ENCODE measurements around the gene DROSHA. TPM values are rescaled to one million over a fixed set of nuclear protein-coding genes. Genes with fewer than 3 reads are reported as not detected.

Gene DROSHA
- total and polyA plus RNA-seq, 3 experiments from 2014 or later = 22.2 to 75.0 (median 64.1) TPM

DNA sequence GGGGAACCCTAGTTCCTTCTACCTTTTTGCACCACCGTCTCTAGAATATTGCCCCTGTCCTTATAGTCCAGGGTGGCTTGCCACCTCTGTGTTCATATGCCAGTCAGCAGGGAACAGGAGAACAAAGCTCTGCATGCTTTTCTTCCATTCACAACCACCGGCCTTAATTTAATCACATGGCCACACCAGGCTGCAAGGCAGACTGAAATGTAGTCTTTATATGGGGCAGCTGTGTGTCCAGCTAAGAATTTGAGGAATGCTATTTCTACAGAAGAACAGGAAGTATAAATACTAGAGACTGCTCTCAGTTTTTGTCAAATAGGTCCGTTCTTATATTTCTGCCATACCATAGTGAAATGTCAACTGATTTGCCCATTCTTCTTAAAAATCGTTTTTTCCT is 6.0 kb upstream of the DROSHA start:
- no peak for DNase-seq
- no peaks in the 10 kb centered on the region for H3K9me3 Mint-ChIP-seq
- H3K4me1 Mint-ChIP-seq = peaks cover 36 to 51% (median 48%) of the 10 kb centered on the region in 3 donors
- no peak overlapping the region for H3K27ac ChIP-seq (ENCODE audit: low read depth, low read length)
- no peak overlapping the region for H3K4me3 Mint-ChIP-seq
- H3K36me3 ChIP-seq (ENCODE audit: insufficient read depth, low read length) = peaks cover 34% of the 10 kb centered on the region
- no peak overlapping the region for H3K4me3 ChIP-seq (ENCODE audit: low read length)
- H3K27me3 Mint-ChIP-seq = no peaks in the 10 kb centered on the region
- peaks cover 13% of the 10 kb centered on the region for H3K4me1 ChIP-seq (ENCODE audit: insufficient read depth, low read length)
- CTCF ChIA-PET = no interaction called here
- peaks cover 9 to 76% (median 21%) of the 10 kb centered on the region in 3 donors for H3K36me3 Mint-ChIP-seq
- H3K27ac Mint-ChIP-seq = peak overlapping the region in 3 of 8 donors; percentile 25 to 87 (median 29)
- no peaks in the 10 kb centered on the region for H3K27me3 ChIP-seq (ENCODE audit: insufficient read depth, low read length, poor library complexity, severe bottlenecking)
- no peaks in the 10 kb centered on the region for H3K9me3 ChIP-seq (ENCODE audit: low read length)
- POLR2A ChIA-PET = no interaction called here

DNA sequence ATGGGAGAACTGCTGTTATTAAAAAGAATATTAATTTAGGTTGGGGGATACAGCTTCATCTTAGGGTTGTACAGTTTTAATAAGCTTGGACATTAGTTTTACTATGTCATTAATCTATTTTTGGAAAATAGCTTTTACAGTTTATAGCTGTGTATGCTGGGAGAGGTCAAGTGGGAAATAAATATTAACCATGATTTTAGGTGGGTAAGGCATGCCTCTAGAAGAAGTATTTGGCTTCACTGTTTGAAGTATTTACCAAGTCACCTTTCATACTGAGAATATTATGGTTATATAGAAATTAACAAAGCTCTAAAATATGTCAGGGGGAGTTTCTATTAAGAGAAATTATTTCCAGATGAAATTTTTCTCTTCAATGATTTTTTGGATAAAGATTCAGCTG is 5.5 kb upstream of the DROSHA start:
- H3K36me3 ChIP-seq (ENCODE audit: insufficient read depth, low read length) = peaks cover 34% of the 10 kb centered on the region
- H3K4me3 Mint-ChIP-seq = no peak overlapping the region
- H3K36me3 Mint-ChIP-seq = peaks cover 5 to 75% (median 16%) of the 10 kb centered on the region in 3 donors
- no peak overlapping the region for H3K27ac ChIP-seq (ENCODE audit: low read depth, low read length)
- no peak for DNase-seq
- peaks cover 36 to 56% (median 53%) of the 10 kb centered on the region in 3 donors for H3K4me1 Mint-ChIP-seq
- ChIA-PET POLR2A (no interaction called here), CTCF (no interaction called here)
- no peak overlapping the region for H3K4me3 ChIP-seq (ENCODE audit: low read length)
- H3K4me1 ChIP-seq (ENCODE audit: insufficient read depth, low read length) = peaks cover 13% of the 10 kb centered on the region
- no peaks in the 10 kb centered on the region for H3K9me3 ChIP-seq (ENCODE audit: low read length)
- H3K27me3 ChIP-seq (ENCODE audit: insufficient read depth, low read length, poor library complexity, severe bottlenecking) = no peaks in the 10 kb centered on the region
- H3K27ac Mint-ChIP-seq = peak overlapping the region in 2 of 8 donors; percentile 17 to 25
- no peaks in the 10 kb centered on the region for H3K9me3 Mint-ChIP-seq
- H3K27me3 Mint-ChIP-seq = no peaks in the 10 kb centered on the region

DNA sequence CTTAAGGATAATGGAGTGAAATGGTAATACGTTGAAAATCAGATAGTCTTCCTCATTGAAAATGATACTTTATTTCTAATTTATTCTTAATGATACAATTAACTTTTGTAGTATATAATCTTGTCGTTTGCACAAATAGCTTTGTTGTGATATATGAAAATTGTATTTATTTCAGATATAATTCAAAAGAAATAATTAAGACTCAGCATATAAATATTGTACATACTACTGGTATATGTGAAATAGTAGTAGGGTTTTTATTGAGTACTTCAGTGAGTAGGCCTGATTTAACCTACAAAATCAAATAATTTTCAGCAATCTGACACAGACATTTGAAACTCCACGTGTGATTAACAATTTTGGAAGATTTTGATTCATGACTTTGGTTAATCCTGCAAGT is 5.0 kb upstream of the DROSHA start:
- H3K27me3 Mint-ChIP-seq = no peaks in the 10 kb centered on the region
- peak overlapping the region in 1 of 8 donors; percentile 17 for H3K27ac Mint-ChIP-seq
- no peaks in the 10 kb centered on the region for H3K9me3 Mint-ChIP-seq
- peaks cover 5 to 75% (median 16%) of the 10 kb centered on the region in 3 donors for H3K36me3 Mint-ChIP-seq
- H3K4me3 Mint-ChIP-seq = no peak overlapping the region
- Histone ChIP-seq H3K4me3 (ENCODE audit: low read length) (no peak overlapping the region), H3K27ac (ENCODE audit: low read depth, low read length) (no peak overlapping the region), H3K9me3 (ENCODE audit: low read length) (no peaks in the 10 kb centered on the region), H3K36me3 (ENCODE audit: insufficient read depth, low read length) (peaks cover 33% of the 10 kb centered on the region), H3K4me1 (ENCODE audit: insufficient read depth, low read length) (peaks cover 13% of the 10 kb centered on the region), H3K27me3 (ENCODE audit: insufficient read depth, low read length, poor library complexity, severe bottlenecking) (no peaks in the 10 kb centered on the region)
- POLR2A ChIA-PET = no interaction called here
- no peak for DNase-seq
- CTCF ChIA-PET = no interaction called here
- peaks cover 41 to 61% (median 58%) of the 10 kb centered on the region in 3 donors for H3K4me1 Mint-ChIP-seq

DNA sequence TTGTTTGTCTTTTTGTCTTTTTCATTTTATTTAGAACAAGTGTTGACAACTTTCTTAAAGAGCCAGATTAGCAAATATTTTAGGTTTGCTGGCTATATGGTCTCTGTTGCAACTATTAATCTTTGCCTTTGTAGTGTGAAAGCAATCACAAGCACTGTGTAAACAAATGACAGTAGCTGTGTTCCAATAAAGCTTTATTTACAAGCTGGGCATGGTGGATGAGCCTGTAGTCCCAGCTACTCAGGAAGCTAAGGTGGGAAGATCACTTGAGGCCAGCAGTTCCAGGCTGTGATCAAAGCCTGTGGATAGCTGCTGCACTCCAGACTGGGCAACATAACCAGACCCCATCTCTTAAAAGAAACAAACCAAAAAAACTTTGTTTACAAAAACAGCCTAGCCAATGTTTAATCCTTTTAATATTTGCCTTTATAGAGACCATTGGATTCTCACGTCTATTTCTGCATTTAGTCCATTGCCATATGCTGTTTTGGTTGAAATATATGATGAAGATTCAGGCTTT is 2.7 kb upstream of the DROSHA start:
- no peak overlapping the region for H3K4me3 ChIP-seq (ENCODE audit: low read length)
- Mint-ChIP-seq H3K27ac (peak overlapping the region in 5 of 8 donors; percentile 1 to 71 (median 35)), H3K9me3 (no peaks in the 10 kb centered on the region), H3K4me3 (peak overlapping the region in 3 of 7 donors; percentile 10 to 99 (median 75)), H3K27me3 (no peaks in the 10 kb centered on the region), H3K4me1 (peaks cover 59 to 84% (median 76%) of the 10 kb centered on the region in 3 donors), H3K36me3 (peaks cover 5 to 67% (median 13%) of the 10 kb centered on the region in 3 donors)
- ChIA-PET CTCF (no interaction called here), POLR2A (no interaction called here)
- peaks cover 30% of the 10 kb centered on the region for H3K4me1 ChIP-seq (ENCODE audit: insufficient read depth, low read length)
- H3K9me3 ChIP-seq (ENCODE audit: low read length) = no peaks in the 10 kb centered on the region
- DNase-seq = no peak
- H3K36me3 ChIP-seq (ENCODE audit: insufficient read depth, low read length) = peaks cover 27% of the 10 kb centered on the region
- H3K27me3 ChIP-seq (ENCODE audit: insufficient read depth, low read length, poor library complexity, severe bottlenecking) = no peaks in the 10 kb centered on the region
- no peak overlapping the region for H3K27ac ChIP-seq (ENCODE audit: low read depth, low read length)

DNA sequence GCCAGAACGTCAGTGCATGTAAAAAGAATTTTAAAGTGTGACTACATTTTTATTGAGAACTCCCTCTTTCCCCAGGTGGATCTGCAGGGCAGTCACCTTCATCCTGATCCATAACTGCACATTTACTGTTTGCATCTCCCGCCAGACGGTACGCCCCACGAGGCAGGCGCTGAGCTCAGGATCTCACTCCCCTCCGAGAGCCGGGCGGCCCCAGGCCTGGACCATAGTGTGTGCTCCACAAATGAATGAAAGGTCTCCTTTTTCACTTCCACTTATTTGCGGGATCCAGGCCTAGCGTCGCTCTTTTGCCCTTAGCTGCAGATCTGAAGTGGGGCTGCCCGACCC is 378 bp downstream of the DROSHA start:
- Mint-ChIP-seq H3K4me3 (peak overlapping the region; percentile 93 to 100 (median 99)), H3K27ac (peak overlapping the region; percentile 84 to 98 (median 97)), H3K9me3 (no peaks in the 10 kb centered on the region), H3K27me3 (no peaks in the 10 kb centered on the region), H3K36me3 (peaks cover 20 to 70% (median 26%) of the 10 kb centered on the region in 3 donors), H3K4me1 (peaks cover 55 to 82% (median 81%) of the 10 kb centered on the region in 3 donors)
- peaks cover 33% of the 10 kb centered on the region for H3K4me1 ChIP-seq (ENCODE audit: insufficient read depth, low read length)
- ChIA-PET CTCF (interaction anchor here (1.0 kb wide), 1 partner anchor 546 kb away, joined by 3 read pairs; no protein-coding TSS in a partner anchor), POLR2A (no interaction called here)
- no peaks in the 10 kb centered on the region for H3K9me3 ChIP-seq (ENCODE audit: low read length)
- peaks cover 24% of the 10 kb centered on the region for H3K36me3 ChIP-seq (ENCODE audit: insufficient read depth, low read length)
- peak overlapping the region; percentile 75 for H3K27ac ChIP-seq (ENCODE audit: low read depth, low read length)
- H3K4me3 ChIP-seq (ENCODE audit: low read length) = peak overlapping the region; percentile 88
- DNase-seq = peak in 1 of 5 donors; percentile 5
- no peaks in the 10 kb centered on the region for H3K27me3 ChIP-seq (ENCODE audit: insufficient read depth, low read length, poor library complexity, severe bottlenecking)

DNA sequence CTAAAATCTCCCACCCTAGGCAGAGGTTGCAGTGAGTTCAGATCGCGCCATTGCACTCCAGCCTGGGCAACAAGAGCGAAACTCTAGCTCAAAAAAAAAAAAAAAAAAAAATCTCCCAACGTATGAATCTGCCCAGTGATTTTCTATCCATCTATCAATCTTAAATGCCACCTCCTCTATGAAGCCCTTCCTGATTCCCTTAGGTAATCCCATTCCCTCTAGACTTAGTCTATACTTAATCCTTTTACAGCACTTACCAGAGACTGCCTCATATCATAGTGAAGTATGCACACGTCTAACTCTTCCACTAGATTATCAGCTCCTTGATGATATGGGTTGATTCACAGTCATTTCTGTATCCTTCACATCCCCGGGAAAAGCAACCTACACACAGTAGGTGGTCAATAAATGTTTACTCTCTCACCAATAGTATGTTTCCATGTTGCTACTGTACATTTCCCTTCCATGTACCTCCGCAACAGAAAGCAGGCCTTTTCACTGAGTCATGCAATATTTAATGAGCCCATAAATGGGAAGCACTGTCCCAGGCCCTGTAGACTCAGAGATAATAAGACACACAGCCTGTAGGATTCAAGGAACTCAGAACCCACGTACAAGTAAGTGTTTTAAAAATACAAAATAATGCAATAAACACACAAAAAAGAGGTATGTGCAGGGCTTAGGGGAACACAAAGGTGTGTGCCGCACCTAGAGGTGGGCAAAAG is 1.2 kb downstream of the DROSHA start:
- no peak for DNase-seq
- POLR2A ChIA-PET = no interaction called here
- H3K27ac ChIP-seq (ENCODE audit: low read depth, low read length) = peak overlapping the region; percentile 75

DNA sequence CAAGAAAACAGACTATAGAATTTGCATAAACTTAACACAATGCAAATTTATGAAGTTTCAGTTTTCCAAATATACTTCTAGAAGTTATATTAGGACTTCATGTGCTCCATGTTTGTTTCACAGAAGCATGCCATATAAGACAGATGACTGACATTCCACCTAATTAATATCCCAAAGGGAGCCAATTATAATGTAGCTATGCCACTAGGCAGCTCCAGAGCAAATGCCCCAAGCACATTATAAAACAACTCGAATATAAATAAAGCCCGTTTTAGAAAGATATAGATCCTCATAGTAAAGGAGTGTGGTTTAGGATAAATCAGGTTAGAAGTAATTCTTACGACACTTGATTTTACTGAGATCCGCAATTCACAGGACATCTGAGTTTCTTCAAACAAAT is 8.9 kb downstream of the DROSHA start:
- H3K27ac ChIP-seq (ENCODE audit: low read depth, low read length) = no peak overlapping the region
- no peaks in the 10 kb centered on the region for H3K9me3 ChIP-seq (ENCODE audit: low read length)
- no peak for DNase-seq
- Mint-ChIP-seq H3K4me3 (no peak overlapping the region), H3K36me3 (peaks cover 23 to 86% (median 41%) of the 10 kb centered on the region in 3 donors), H3K27ac (no peak overlapping the region), H3K4me1 (peaks cover 9 to 32% (median 28%) of the 10 kb centered on the region in 3 donors), H3K27me3 (no peaks in the 10 kb centered on the region), H3K9me3 (no peaks in the 10 kb centered on the region)
- H3K27me3 ChIP-seq (ENCODE audit: insufficient read depth, low read length, poor library complexity, severe bottlenecking) = no peaks in the 10 kb centered on the region
- peaks cover 39% of the 10 kb centered on the region for H3K36me3 ChIP-seq (ENCODE audit: insufficient read depth, low read length)
- ChIA-PET POLR2A (no interaction called here), CTCF (no interaction called here)
- H3K4me1 ChIP-seq (ENCODE audit: insufficient read depth, low read length) = no peaks in the 10 kb centered on the region
- no peak overlapping the region for H3K4me3 ChIP-seq (ENCODE audit: low read length)

More for the DNA sequence above, 1.2 kb downstream of the DROSHA start:
- Histone ChIP-seq H3K9me3 (ENCODE audit: low read length) (no peaks in the 10 kb centered on the region), H3K27me3 (ENCODE audit: insufficient read depth, low read length, poor library complexity, severe bottlenecking) (no peaks in the 10 kb centered on the region), H3K4me1 (ENCODE audit: insufficient read depth, low read length) (peaks cover 33% of the 10 kb centered on the region), H3K4me3 (ENCODE audit: low read length) (peak overlapping the region; percentile 88), H3K36me3 (ENCODE audit: insufficient read depth, low read length) (peaks cover 26% of the 10 kb centered on the region)
- H3K36me3 Mint-ChIP-seq = peaks cover 21 to 70% (median 26%) of the 10 kb centered on the region in 3 donors
- H3K4me1 Mint-ChIP-seq = peaks cover 56 to 82% (median 78%) of the 10 kb centered on the region in 3 donors
- H3K27me3 Mint-ChIP-seq = no peaks in the 10 kb centered on the region
- CTCF ChIA-PET = no interaction called here
- peak overlapping the region; percentile 93 to 100 (median 99) for H3K4me3 Mint-ChIP-seq
- peak overlapping the region in 7 of 8 donors; percentile 88 to 98 (median 97) for H3K27ac Mint-ChIP-seq
- H3K9me3 Mint-ChIP-seq = no peaks in the 10 kb centered on the region

DNA sequence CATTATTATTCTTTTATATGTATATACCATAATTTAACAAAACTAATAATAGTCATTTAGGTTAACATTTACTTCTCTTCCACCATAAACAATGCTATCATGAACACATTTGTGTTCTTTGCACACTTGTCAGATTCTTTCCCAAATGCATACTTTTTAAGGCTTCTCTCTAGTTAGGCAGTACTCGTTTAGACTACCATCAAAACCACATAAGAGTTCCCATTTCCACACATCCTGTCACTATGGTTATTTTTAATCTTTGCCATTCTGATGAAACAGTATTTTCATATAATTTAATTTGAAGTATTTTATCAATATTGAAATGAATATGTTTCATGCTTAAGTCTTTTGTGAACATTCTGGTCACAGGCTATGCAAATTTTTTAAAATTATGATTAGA is 15.1 kb downstream of the DROSHA start:
- H3K27ac ChIP-seq (ENCODE audit: low read depth, low read length) = no peak overlapping the region
- Mint-ChIP-seq H3K27ac (peak overlapping the region in 1 of 8 donors; percentile 69), H3K4me3 (no peak overlapping the region), H3K4me1 (peaks cover 7 to 22% (median 13%) of the 10 kb centered on the region in 3 donors), H3K36me3 (peaks cover 15 to 77% (median 23%) of the 10 kb centered on the region in 3 donors), H3K27me3 (no peaks in the 10 kb centered on the region), H3K9me3 (no peaks in the 10 kb centered on the region)
- no peak for DNase-seq
- H3K4me3 ChIP-seq (ENCODE audit: low read length) = no peak overlapping the region
- no peaks in the 10 kb centered on the region for H3K27me3 ChIP-seq (ENCODE audit: insufficient read depth, low read length, poor library complexity, severe bottlenecking)
- H3K4me1 ChIP-seq (ENCODE audit: insufficient read depth, low read length) = no peaks in the 10 kb centered on the region
- H3K9me3 ChIP-seq (ENCODE audit: low read length) = no peaks in the 10 kb centered on the region
- ChIA-PET CTCF (no interaction called here), POLR2A (no interaction called here)
- peaks cover 20% of the 10 kb centered on the region for H3K36me3 ChIP-seq (ENCODE audit: insufficient read depth, low read length)

Data from CD8-positive, alpha-beta memory T cell (primary cell).